H1 (cell line): ENCODE data around the gene ST6GALNAC2. TPM values are rescaled to one million over a fixed set of nuclear protein-coding genes. Genes with fewer than 3 reads are reported as not detected.
"Not testable (repeated sequence)": the region's sequence is repeated elsewhere in the genome, so short reads cannot be mapped to it uniquely, and the experiment has no call there.

ENCODE experiments used
- CTCF ChIA-PET: fragments of 300-600 bp; sonication (Branson Sonifier 250); formaldehyde crosslinking; loops from one replicate; lab custom pipeline; 2021; ENCODE audit not compliant: partially characterized antibody; lab: Charles Lee
- POLR2A ChIA-PET: fragments of 300-600 bp; sonication (Branson Sonifier 250); formaldehyde crosslinking; loops from one replicate; lab custom pipeline; 2021; ENCODE audit warnings: inconsistent platforms; ENCODE audit not compliant: partially characterized antibody; lab: Charles Lee
- DNase-seq, 2 experiments: peaks; one replicate each; pipeline versions ENCODE4 v3.0.0 to v3.0.0-alpha.2; 2010 to 2022; ENCODE audit warnings: low spot score in 2 of 2, low read depth in 1 of 2, mixed read lengths in 1 of 2
- FAIRE-seq: peaks from 2 replicates; lab custom pipeline; 2011; peaks lifted over from hg19 to GRCh38; lab: Jason Lieb, UNC
- H2AFZ ChIP-seq: 2 replicates; pipeline ENCODE4 v1.8.1; 2012; ENCODE audit warnings: low read length, inconsistent platforms
- H2AK5ac ChIP-seq: 2 replicates; pipeline ENCODE4 v1.6.1; 2013; ENCODE audit warnings: low read depth, low read length
- H2BK120ac ChIP-seq: replicated peaks from 2 replicates; pipeline ENCODE3; 2013; ENCODE audit warnings: low read depth, low read length, inconsistent platforms
- H2BK12ac ChIP-seq: 2 replicates; pipeline ENCODE4 v1.6.1; 2013; ENCODE audit warnings: low read depth, low read length
- H2BK15ac ChIP-seq: 2 replicates; pipeline ENCODE4 v1.6.1; 2013; ENCODE audit warnings: low read length
- H2BK20ac ChIP-seq: 2 replicates; pipeline ENCODE4 v1.6.1; 2013; ENCODE audit warnings: low read length
- H2BK5ac ChIP-seq: 2 replicates; pipeline ENCODE4 v1.6.1; 2013; ENCODE audit warnings: low read depth, low read length
- H3K14ac ChIP-seq: 2 replicates; pipeline ENCODE4 v1.6.1; 2013; ENCODE audit warnings: inconsistent platforms; ENCODE audit not compliant: insufficient read length
- H3K18ac ChIP-seq: 2 replicates; pipeline ENCODE4 v1.6.1; 2013; ENCODE audit warnings: low read length; ENCODE audit errors: extremely low read depth
- H3K23ac ChIP-seq: 2 replicates; pipeline ENCODE4 v1.6.1; 2013; ENCODE audit warnings: inconsistent platforms; ENCODE audit not compliant: insufficient read length
- H3K23me2 ChIP-seq: 2 replicates; pipeline ENCODE4 v1.6.1; 2013; ENCODE audit warnings: low read depth, low read length
- H3K27ac ChIP-seq: 2 replicates; pipeline ENCODE4 v1.6.1; 2011; ENCODE audit warnings: low read depth, low read length, inconsistent platforms
- H3K27me3 ChIP-seq, 4 experiments: replicated peaks in 1 of 4; 1 replicate in 1 of 4; 2 replicates in 3 of 4; pipeline versions ENCODE4 v1.6.1 to v1.8.1; 2011 to 2013; ENCODE audit warnings: low read length in 3 of 4, mild to moderate bottlenecking in 3 of 4, inconsistent platforms in 2 of 4, mixed read lengths in 2 of 4, moderate library complexity in 1 of 4; ENCODE audit not compliant: control insufficient read depth in 3 of 4, insufficient read depth in 3 of 4; ENCODE audit errors: extremely low read depth in 1 of 4
- H3K36me3 ChIP-seq, 4 experiments: 2 replicates each; pipeline versions ENCODE4 v1.6.1 to v1.8.1; 2011 to 2013; ENCODE audit warnings: mild to moderate bottlenecking in 4 of 4, low read length in 3 of 4, moderate library complexity in 2 of 4, control low read depth in 1 of 4, inconsistent platforms in 1 of 4; ENCODE audit not compliant: insufficient read depth in 4 of 4, control insufficient read depth in 2 of 4
- H3K4ac ChIP-seq: replicated peaks from 2 replicates; pipeline ENCODE3; 2013; ENCODE audit warnings: low read length, low read depth, mixed read lengths, inconsistent platforms; ENCODE audit not compliant: insufficient read length
- H3K4me1 ChIP-seq, 4 experiments: replicated peaks in 1 of 4; 1 replicate in 1 of 4; 2 replicates in 3 of 4; pipeline versions ENCODE4 v1.6.1 to v1.8.1; 2011 to 2013; ENCODE audit warnings: low read length in 3 of 4, inconsistent platforms in 2 of 4, mixed read lengths in 1 of 4; ENCODE audit not compliant: insufficient read depth in 4 of 4, control insufficient read depth in 3 of 4
- H3K4me2 ChIP-seq, 2 experiments: 2 replicates each; pipeline versions ENCODE4 v1.6.1 to v1.8.1; 2011 to 2013; ENCODE audit warnings: low read depth in 2 of 2, low read length in 2 of 2, control low read depth in 1 of 2, inconsistent platforms in 1 of 2, mild to moderate bottlenecking in 1 of 2; ENCODE audit not compliant: insufficient read depth in 1 of 2
- H3K4me3 ChIP-seq, 4 experiments: fragments of 200-600, 300-600 bp in 1 of 4; sonication (generic), shearing (Covaris generic), sonication (Bioruptor Twin) in 1 of 4; 2 replicates each; pipeline versions ENCODE4 v1.5.1 to v1.8.1; 2011 to 2016; ENCODE audit warnings: low read length in 4 of 4, low read depth in 3 of 4, control low read depth in 2 of 4, inconsistent platforms in 2 of 4, mild to moderate bottlenecking in 2 of 4, mixed read lengths in 1 of 4, moderate library complexity in 1 of 4; ENCODE audit not compliant: insufficient read depth in 2 of 4; ENCODE audit errors: extremely low read depth in 1 of 4
- H3K56ac ChIP-seq: replicated peaks from 2 replicates; pipeline ENCODE3; 2013; ENCODE audit warnings: low read depth, mild to moderate bottlenecking, mixed read lengths, low read length, inconsistent platforms; ENCODE audit not compliant: insufficient read length
- H3K79me1 ChIP-seq: 2 replicates; pipeline ENCODE4 v1.6.1; 2013; ENCODE audit warnings: low read depth, low read length, control low read depth
- H3K79me2 ChIP-seq, 2 experiments: 2 replicates each; pipeline versions ENCODE4 v1.6.1 to v1.8.1; 2012 to 2013; ENCODE audit warnings: low read length in 2 of 2, mild to moderate bottlenecking in 2 of 2, inconsistent platforms in 1 of 2; ENCODE audit not compliant: insufficient read depth in 2 of 2, control insufficient read depth in 1 of 2
- H3K9ac ChIP-seq, 4 experiments: replicated peaks in 1 of 4; 1 replicate in 1 of 4; 2 replicates in 3 of 4; pipeline versions ENCODE4 v1.6.1 to v1.8.1; 2011 to 2013; ENCODE audit warnings: low read depth in 3 of 4, low read length in 3 of 4, control low read depth in 2 of 4, mild to moderate bottlenecking in 2 of 4, moderate library complexity in 2 of 4, inconsistent platforms in 1 of 4; ENCODE audit errors: extremely low read depth in 1 of 4
- H3K9me3 ChIP-seq, 2 experiments: 2 replicates each; pipeline versions ENCODE4 v1.6.1 to v1.8.1; 2012 to 2013; ENCODE audit warnings: mild to moderate bottlenecking in 2 of 2, moderate library complexity in 2 of 2, control low read depth in 1 of 2, inconsistent platforms in 1 of 2, low read depth in 1 of 2, low read length in 1 of 2, mixed read lengths in 1 of 2; ENCODE audit not compliant: insufficient read depth in 2 of 2
- H4K20me1 ChIP-seq, 2 experiments: replicated peaks in 1 of 2; 2 replicates each; pipeline versions ENCODE3 to v1.8.1; 2011 to 2013; ENCODE audit warnings: inconsistent platforms in 2 of 2, low read length in 2 of 2, mild to moderate bottlenecking in 1 of 2; ENCODE audit not compliant: insufficient read depth in 2 of 2, control insufficient read depth in 1 of 2
- H4K5ac ChIP-seq: 2 replicates; pipeline ENCODE4 v1.6.1; 2013; ENCODE audit warnings: low read length, low read depth, mixed read lengths, inconsistent platforms; ENCODE audit not compliant: insufficient read length
- H4K8ac ChIP-seq: 2 replicates; pipeline ENCODE4 v1.8.0; 2013; ENCODE audit warnings: mild to moderate bottlenecking, moderate library complexity, low read length, inconsistent platforms; ENCODE audit not compliant: insufficient read depth; ENCODE audit errors: extremely low read depth
- H4K91ac ChIP-seq: replicated peaks from 2 replicates; pipeline ENCODE3; 2013; ENCODE audit warnings: low read length, mixed read lengths, inconsistent platforms; ENCODE audit not compliant: insufficient read length
- CEBPB ChIP-seq: IDR thresholded peaks from 2 replicates; pipeline ENCODE4 v1.6.1; 2012; ENCODE audit warnings: low read depth, low read length
- POLR2A ChIP-seq, 2 experiments: IDR thresholded peaks; 1 replicate in 1 of 2; 2 replicates in 1 of 2; pipeline ENCODE4 v1.6.1; 2011; ENCODE audit warnings: low read depth in 2 of 2, low read length in 2 of 2, mild to moderate bottlenecking in 2 of 2; ENCODE audit errors: control extremely low read depth in 1 of 2
- YY1 ChIP-seq: IDR thresholded peaks from 2 replicates; pipeline ENCODE4 v1.6.1; 2011; ENCODE audit warnings: low read depth, mild to moderate bottlenecking, low read length
- WGBS, 2 experiments: shearing (Covaris generic) in 1 of 2; methylation state at CpG; one replicate each; pipeline versions ENCODE4 v1.1.6 to v1.1.7; 2013 to 2015; ENCODE audit warnings: low lambda C conversion rate in 2 of 2, mixed read lengths in 2 of 2, inconsistent platforms in 1 of 2, low coverage in 1 of 2, missing lambda C conversion rate in 1 of 2; ENCODE audit not compliant: insufficient replicate concordance in 2 of 2, insufficient coverage in 1 of 2, insufficient read length in 1 of 2; ENCODE audit errors: extremely low coverage in 1 of 2, missing lambda C conversion rate in 1 of 2; 5-methylcytosine and 5-hydroxymethylcytosine counted together
- polyA plus RNA-seq, 7 experiments: library from polyadenylated mRNA; depleted of rRNA in 3 of 7; stranded (reverse) in 5 of 7; unstranded in 2 of 7; fragments of >200 nt in 5 of 7; fragments of 200-250 nt in 2 of 7; gene quantifications; 1 replicate in 5 of 7; 2 replicates in 1 of 7; 4 replicates in 1 of 7; pipeline versions ENCODE4 v1.2.1 to v1.2.3, GENCODE V29; 2011 to 2013; ENCODE audit warnings: missing spikeins in 2 of 7, mixed read lengths in 2 of 7
- total RNA-seq: library from RNA; stranded (reverse); fragmentation: NEBNext Ultra II Directional; extraction: Animal tissue kit (Norgen Biotek cat#: 25700); gene quantifications from 2 replicates; pipeline ENCODE4 v1.2.1, GENCODE V29; 2021
- TF ChIP-seq, protein P1 (sequence below): IDR thresholded peaks from 2 replicates; pipeline ENCODE4 v1.6.1; 2012; ENCODE audit warnings: inconsistent platforms

ST6GALNAC2 gene
- total and polyA plus RNA-seq, 2 of the 8 experiments (the other 6 are each of a cell fraction or from before 2014, with no cell fraction given), result 0.09 TPM; not detected in 1

DNA sequence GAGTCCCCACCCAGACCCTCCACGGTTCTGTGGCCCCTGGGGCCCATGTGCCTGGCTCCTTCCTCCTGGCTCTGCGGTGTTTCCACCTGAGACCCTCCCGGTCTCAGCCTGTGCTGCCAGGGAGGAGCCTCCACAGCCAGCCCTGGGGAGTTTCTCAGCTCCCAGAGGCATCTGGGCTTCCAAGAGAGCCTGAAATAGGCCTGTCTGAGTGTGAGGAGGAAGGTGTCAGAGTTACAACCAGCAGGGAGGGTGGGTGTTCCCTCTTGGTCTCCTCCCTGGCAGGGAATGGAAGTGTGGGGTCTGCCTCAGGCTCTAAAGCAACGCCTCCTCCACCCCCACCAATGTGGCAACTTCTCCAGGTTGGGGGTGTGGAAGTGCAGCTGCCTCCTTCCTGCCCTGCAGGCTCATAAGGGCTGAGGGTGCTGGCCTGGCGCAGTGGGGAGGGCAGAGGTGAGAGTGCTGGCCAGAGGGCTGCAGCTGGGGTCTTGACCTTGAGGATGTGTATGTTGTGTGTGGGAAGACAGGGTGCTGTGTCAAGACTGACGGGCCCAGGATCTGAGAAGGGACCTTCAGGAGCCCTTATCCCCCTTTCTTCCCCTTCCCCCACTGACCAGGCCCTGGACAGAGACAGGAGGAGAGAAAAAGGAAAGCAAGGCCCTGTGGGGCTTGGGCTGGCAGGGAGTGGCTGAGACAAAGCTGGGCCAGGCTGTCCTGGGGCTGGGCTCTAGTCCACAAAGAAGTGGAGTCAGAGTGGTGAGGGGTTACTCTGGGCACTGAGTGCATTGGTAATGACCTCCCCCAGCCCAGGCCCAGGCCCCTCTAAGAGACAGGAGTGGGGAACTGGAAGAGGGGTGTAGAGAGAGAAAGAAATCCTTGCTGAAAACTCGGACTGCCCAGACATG lies 50.6 kb downstream of the ST6GALNAC2 start (continued):
- TF ChIP-seq, protein P1, sequence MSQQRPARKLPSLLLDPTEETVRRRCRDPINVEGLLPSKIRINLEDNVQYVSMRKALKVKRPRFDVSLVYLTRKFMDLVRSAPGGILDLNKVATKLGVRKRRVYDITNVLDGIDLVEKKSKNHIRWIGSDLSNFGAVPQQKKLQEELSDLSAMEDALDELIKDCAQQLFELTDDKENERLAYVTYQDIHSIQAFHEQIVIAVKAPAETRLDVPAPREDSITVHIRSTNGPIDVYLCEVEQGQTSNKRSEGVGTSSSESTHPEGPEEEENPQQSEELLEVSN, result no peak
- TF ChIP-seq YY1 (no peak), POLR2A (IDR thresholded peaks at IDR 0.05; ENCODE audit: control extremely low read depth in 1 of 2, low read depth in 2 of 2, low read length in 2 of 2) (no peak), CEBPB (no peak)

DNA sequence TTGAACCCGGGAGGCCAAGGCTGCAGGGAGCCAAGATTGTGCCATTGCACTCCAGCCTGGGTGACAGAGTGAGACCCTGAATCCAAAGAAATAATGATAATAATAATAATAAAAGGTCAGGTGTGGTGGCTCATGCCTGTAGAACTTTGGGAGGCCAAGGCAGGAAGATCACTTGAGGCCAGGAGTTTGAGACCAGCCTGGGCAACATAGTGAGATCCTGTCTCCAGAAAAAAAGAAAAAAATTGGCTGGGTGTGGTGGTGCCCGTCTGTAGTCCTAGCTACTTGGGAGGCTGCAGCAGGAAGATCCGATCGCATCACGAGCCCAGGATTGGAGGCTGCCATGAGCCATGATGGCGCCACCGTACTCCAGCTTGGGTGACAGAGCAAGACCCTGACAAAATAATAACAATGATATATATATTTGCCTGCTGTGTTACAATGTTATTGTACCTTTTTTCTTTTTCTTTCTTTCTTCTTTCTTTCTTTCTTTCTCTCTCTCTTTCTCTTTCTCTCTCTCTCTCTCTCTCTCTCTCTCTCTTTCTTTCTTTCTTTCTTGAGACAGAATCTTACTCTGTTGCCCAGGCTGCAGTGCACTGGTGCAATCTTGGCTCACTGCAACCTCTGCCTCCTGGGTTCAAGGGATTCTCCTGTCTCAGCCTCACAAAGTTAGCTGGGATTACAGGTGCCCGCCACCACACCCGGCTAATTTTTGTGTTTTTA lies 51.9 kb downstream of the ST6GALNAC2 start:
- not testable (repeated sequence) for H2BK120ac ChIP-seq, H3K9me3 ChIP-seq, H2BK20ac ChIP-seq, H2BK12ac ChIP-seq, H3K56ac ChIP-seq, H2AK5ac ChIP-seq, H3K36me3 ChIP-seq, H3K23ac ChIP-seq, H4K8ac ChIP-seq, H3K79me2 ChIP-seq, H2BK5ac ChIP-seq, H3K4me3 ChIP-seq, H3K23me2 ChIP-seq, H3K9ac ChIP-seq, H3K4ac ChIP-seq, FAIRE-seq, H4K5ac ChIP-seq, H3K79me1 ChIP-seq, H4K20me1 ChIP-seq, H3K27ac ChIP-seq, H4K91ac ChIP-seq, H3K14ac ChIP-seq, H2AFZ ChIP-seq, H3K4me2 ChIP-seq, DNase-seq, H2BK15ac ChIP-seq, H3K18ac ChIP-seq
- CTCF ChIA-PET, result interaction anchor here (0.6 to 15.6 kb wide), 7 partner anchors 9 to 56 kb away, joined by 3 to 260 read pairs (median 5); no protein-coding TSS in a partner anchor
- H3K4me1 ChIP-seq, result peaks cover 0 to 21% (median 16%) of the 10 kb centered on the region in 4 experiments; a peak in 6 of 7 replicates
- POLR2A ChIA-PET, result interaction anchor here (1.5 to 5.7 kb wide), 4 partner anchors 8 to 194 kb away, joined by 3 to 28 read pairs (median 3); no protein-coding TSS in a partner anchor
- peaks cover 8 to 34% (median 25%) of the 10 kb centered on the region in 4 experiments for H3K27me3 ChIP-seq
- WGBS, 2 experiments, result 96% methylated on average over 9 of the region's 9 CpGs; no CpG with 5 or more reads in 1 of the 2 experiments
